Stimulated activated naive CD8-positive, alpha-beta T cell treated with anti-CD3 and anti-CD28 coated beads, Interleukin-15, amount 100 ng/mL, for 72 hours (primary cell): Measurements from ENCODE around the gene TIAM1.

Source experiments
- ATAC-seq: fragments of 150-1000 bp; cut with Tn5 transposase; 2 replicates; pipeline ENCODE4 v1.10.0; 2021; ENCODE audit warnings: mild to moderate bottlenecking, moderate library complexity
- DNase-seq, 2 donors: peaks; one replicate each; pipeline ENCODE4 v3.0.0; 2021 to 2022
- H3K27ac Mint-ChIP-seq, 2 donors: one replicate each; pipeline ENCODE4 v1.8.0; 2022; ENCODE audit warnings: mild to moderate bottlenecking in 2 of 2, mixed read lengths in 2 of 2, moderate library complexity in 2 of 2
- H3K27me3 Mint-ChIP-seq: one replicate; pipeline ENCODE4 v1.8.0; 2022; ENCODE audit warnings: mixed read lengths
- H3K4me1 Mint-ChIP-seq: one replicate; pipeline ENCODE4 v1.8.0; 2022; ENCODE audit warnings: mild to moderate bottlenecking, mixed read lengths
- H3K4me3 Mint-ChIP-seq, 2 donors: one replicate each; pipeline ENCODE4 v1.8.0; 2022; ENCODE audit warnings: mild to moderate bottlenecking in 2 of 2, mixed read lengths in 2 of 2, moderate library complexity in 1 of 2
- H3K9me3 Mint-ChIP-seq, 2 donors: one replicate each; pipeline ENCODE4 v1.8.0; 2022; ENCODE audit warnings: mixed read lengths in 2 of 2

TIAM1 gene

GRCh38 chr21:31092832-31093625 is 251.0 kb downstream of the TIAM1 start:
- Mint-ChIP-seq H3K9me3 (peaks cover 0 to 4% of the 10 kb centered on the region in 2 donors), H3K4me3 (no peak overlapping the region), H3K27ac (no peak overlapping the region), H3K4me1 (no peaks in the 10 kb centered on the region), H3K27me3 (peaks cover 24% of the 10 kb centered on the region)
- DNase-seq = no peak
- no peak for ATAC-seq

GRCh38 chr21:31090376-31090775 is 253.7 kb downstream of the TIAM1 start:
- Mint-ChIP-seq H3K27ac (no peak overlapping the region), H3K4me1 (peaks cover 12% of the 10 kb centered on the region), H3K27me3 (peaks cover 36% of the 10 kb centered on the region), H3K4me3 (no peak overlapping the region), H3K9me3 (peaks cover 0 to 4% of the 10 kb centered on the region in 2 donors)
- ATAC-seq (no peak), DNase-seq (no peak)

GRCh38 chr21:31088474-31088751 is 255.6 kb downstream of the TIAM1 start:
- H3K27ac Mint-ChIP-seq = no peak overlapping the region
- no peaks in the 10 kb centered on the region for H3K9me3 Mint-ChIP-seq
- H3K4me3 Mint-ChIP-seq = peak overlapping the region in 1 of 2 donors; percentile 71
- H3K4me1 Mint-ChIP-seq = peaks cover 12% of the 10 kb centered on the region
- DNase-seq (no peak), ATAC-seq (no peak)
- H3K27me3 Mint-ChIP-seq = peaks cover 29% of the 10 kb centered on the region

DNA sequence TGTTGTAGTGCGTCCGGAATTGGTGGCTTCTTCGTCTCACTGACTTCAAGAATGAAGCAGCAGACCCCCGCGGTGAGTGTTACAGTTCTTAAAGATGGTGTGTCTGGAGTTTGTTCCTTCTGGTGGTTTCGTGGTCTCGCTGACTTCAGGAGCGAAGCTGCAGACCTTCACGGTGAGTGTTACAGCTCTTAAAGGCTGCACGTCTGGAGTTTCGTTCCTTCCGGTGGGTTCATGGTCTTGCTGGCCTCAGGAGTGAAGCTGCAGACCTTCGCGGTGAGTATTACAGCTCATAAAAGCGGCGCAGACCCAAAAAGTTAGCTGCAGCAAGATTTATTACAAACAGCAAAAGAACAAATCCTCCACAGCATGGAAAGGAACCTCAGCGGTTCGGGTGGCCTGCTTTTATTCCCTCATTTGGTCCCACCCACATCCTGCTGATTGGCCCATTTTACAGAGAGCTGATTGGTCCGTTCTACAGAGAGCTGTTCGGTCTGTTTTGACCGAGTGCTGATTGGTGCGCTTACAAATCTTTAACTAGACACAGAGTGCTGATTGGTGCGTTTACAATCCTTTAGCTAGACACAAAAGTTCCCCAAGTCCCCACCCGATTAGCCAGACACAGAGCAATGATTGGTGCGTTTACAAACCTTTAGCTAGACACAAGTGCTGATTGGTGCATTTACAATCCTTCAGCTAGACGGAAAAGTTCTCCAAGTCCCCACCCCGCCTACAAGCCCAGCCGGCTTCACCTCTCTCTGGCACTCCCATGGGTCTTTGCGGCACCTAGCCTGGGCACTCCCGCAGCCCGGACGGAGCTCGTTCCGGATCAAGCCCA is 256.2 kb downstream of the TIAM1 start:
- DNase-seq (no peak), ATAC-seq (no peak)
- H3K4me1 Mint-ChIP-seq = peaks cover 12% of the 10 kb centered on the region
- peaks cover 23% of the 10 kb centered on the region for H3K27me3 Mint-ChIP-seq
- peak overlapping the region in 1 of 2 donors; percentile 71 for H3K4me3 Mint-ChIP-seq
- H3K9me3 Mint-ChIP-seq = no peaks in the 10 kb centered on the region
- H3K27ac Mint-ChIP-seq = peak overlapping the region in 1 of 2 donors; percentile 72

GRCh38 chr21:31084689-31085088 is 259.4 kb downstream of the TIAM1 start:
- no peak for DNase-seq

DNA sequence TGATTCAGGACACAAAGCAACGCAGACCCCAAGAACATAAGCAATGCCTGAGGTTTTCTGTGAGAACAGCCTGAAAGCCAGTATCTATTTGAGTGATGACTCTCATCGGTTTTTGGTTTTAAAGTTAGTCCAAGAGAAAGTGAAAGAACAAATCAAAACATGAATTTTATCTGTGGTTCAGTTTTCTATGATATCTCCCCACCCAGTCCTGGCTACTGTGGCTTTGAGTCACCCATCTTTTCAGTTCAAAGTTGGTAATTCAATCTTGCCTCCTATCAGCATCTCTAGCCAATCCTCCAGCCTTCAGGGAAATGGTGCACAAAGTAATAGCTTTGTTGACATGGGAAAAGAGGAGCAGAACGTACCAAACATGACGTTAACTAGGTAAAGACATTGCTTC is 265.3 kb downstream of the TIAM1 start:
- Mint-ChIP-seq H3K4me3 (no peak overlapping the region), H3K27ac (no peak overlapping the region), H3K9me3 (no peaks in the 10 kb centered on the region), H3K27me3 (peaks cover 8% of the 10 kb centered on the region), H3K4me1 (peaks cover 12% of the 10 kb centered on the region)
- peak; percentile 91 for ATAC-seq
- DNase-seq = no peak

More at GRCh38 chr21:31084689-31085088, 259.4 kb downstream of the TIAM1 start:
- H3K9me3 Mint-ChIP-seq = no peaks in the 10 kb centered on the region
- H3K4me1 Mint-ChIP-seq = peaks cover 12% of the 10 kb centered on the region
- no peak overlapping the region for H3K27ac Mint-ChIP-seq
- H3K27me3 Mint-ChIP-seq = peaks cover 20% of the 10 kb centered on the region
- ATAC-seq = no peak
- no peak overlapping the region for H3K4me3 Mint-ChIP-seq

DNA sequence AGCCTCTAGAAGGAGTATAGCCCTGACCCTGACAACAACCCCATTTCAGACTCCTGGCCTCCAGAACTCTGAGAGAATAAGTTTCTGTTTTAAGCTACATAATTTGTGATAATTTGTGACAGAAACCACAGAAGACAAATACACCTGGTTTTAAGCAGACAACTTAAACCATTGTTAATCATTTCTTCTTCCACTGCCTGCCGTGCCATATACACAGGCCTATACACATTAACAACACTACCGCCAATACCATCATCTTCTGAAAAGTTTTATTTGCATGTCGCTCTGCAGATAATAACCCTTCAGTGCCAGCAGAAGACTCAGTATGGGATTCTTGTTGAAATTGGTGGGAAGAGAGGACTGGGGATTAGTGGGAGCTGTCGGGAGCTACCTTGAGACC is 265.8 kb downstream of the TIAM1 start:
- peaks cover 8% of the 10 kb centered on the region for H3K27me3 Mint-ChIP-seq
- no peak for DNase-seq
- ATAC-seq = no peak
- peaks cover 12% of the 10 kb centered on the region for H3K4me1 Mint-ChIP-seq
- H3K4me3 Mint-ChIP-seq = no peak overlapping the region
- no peaks in the 10 kb centered on the region for H3K9me3 Mint-ChIP-seq
- no peak overlapping the region for H3K27ac Mint-ChIP-seq

DNA sequence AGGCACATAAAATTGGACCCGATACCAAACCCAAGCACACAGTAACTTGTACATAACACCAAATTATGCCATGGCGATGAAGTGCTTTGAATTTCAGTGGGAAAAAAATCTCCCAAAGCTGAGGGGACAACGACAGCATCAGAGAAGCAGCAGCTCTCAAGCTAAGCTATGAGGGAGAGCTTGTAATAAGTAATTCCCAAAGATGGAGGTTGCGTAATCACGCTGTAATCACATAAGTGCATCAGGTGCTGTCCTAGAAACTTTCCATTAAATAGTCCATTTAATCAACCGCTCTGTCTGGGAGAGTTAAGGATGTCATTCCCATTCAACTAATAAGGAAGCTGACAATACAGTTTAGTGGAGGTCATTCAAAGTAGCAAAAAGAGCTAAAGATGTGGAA is 268.2 kb downstream of the TIAM1 start:
- no peak for DNase-seq
- Mint-ChIP-seq H3K4me1 (peaks cover 12% of the 10 kb centered on the region), H3K9me3 (no peaks in the 10 kb centered on the region), H3K4me3 (no peak overlapping the region), H3K27ac (no peak overlapping the region), H3K27me3 (peaks cover 21% of the 10 kb centered on the region)
- ATAC-seq = no peak

DNA sequence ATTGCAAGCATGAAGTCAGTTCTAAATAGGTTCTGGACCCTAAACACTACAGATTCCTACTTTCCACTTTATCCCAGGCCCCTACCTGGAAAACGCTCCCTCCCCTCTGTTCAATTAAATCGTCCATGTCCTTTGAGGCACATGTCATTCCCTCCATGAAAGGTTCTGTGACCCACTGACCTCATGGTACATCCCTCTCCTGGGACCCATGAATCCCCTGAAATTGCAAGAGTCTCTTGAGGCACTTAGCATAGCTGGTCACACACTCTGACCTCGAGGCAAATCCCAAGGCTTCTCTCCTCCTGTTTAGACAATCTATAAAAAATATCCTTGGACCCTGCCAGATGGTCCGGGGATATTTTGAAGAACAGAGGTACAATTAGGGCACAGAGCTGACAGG is 271.5 kb downstream of the TIAM1 start:
- Mint-ChIP-seq H3K4me3 (no peak overlapping the region), H3K27me3 (peaks cover 26% of the 10 kb centered on the region), H3K9me3 (no peaks in the 10 kb centered on the region), H3K4me1 (no peaks in the 10 kb centered on the region), H3K27ac (no peak overlapping the region)
- no peak for DNase-seq
- ATAC-seq = no peak
